ENCODE measurements around the gene PAX8.

The PAX8 gene

DNA sequence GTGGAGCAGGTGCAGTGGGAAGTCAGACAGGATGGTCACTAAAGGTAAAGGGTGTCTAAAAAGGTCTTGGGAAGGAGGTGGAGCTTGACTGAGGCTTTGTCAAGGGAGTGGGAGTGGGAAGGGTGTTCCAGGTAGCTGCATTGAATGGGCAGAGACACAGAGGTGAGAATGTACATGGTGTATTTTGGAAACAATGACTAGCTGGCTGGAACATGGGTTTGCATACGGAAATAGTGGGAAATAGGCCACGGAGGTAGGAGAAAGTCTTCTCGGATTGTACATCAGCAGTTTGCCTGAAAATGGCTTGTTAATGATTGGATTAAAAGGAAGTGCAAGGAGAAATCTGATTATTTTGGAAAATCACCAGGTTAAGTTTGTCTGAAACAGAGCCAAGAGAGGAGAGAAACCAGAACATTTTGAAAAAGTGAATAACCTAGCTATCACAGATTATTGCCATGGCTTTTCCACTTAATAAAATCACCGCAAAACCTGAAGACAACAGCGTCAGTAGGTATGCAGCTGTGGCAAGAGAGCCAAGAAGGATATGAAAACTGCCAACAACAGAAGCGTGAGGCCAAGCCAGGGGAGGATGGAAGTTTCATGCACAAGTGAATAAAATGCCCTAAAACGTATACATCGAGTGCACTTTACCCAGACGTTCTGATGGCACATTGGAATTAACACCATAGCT is 13.9 kb downstream of the PAX8 start:
- no peak for DNase-seq

GRCh38 chr2:113263546-113263945 is 15.2 kb downstream of the PAX8 start:
- DNase-seq: no peak

GRCh38 chr2:113260991-113261390 is 17.7 kb downstream of the PAX8 start:
- DNase-seq: no peak

GRCh38 chr2:113258471-113259147 is 20.1 kb downstream of the PAX8 start:
- no peak for DNase-seq

GRCh38 chr2:113257516-113258264 is 21.0 kb downstream of the PAX8 start:
- DNase-seq: no peak

DNA sequence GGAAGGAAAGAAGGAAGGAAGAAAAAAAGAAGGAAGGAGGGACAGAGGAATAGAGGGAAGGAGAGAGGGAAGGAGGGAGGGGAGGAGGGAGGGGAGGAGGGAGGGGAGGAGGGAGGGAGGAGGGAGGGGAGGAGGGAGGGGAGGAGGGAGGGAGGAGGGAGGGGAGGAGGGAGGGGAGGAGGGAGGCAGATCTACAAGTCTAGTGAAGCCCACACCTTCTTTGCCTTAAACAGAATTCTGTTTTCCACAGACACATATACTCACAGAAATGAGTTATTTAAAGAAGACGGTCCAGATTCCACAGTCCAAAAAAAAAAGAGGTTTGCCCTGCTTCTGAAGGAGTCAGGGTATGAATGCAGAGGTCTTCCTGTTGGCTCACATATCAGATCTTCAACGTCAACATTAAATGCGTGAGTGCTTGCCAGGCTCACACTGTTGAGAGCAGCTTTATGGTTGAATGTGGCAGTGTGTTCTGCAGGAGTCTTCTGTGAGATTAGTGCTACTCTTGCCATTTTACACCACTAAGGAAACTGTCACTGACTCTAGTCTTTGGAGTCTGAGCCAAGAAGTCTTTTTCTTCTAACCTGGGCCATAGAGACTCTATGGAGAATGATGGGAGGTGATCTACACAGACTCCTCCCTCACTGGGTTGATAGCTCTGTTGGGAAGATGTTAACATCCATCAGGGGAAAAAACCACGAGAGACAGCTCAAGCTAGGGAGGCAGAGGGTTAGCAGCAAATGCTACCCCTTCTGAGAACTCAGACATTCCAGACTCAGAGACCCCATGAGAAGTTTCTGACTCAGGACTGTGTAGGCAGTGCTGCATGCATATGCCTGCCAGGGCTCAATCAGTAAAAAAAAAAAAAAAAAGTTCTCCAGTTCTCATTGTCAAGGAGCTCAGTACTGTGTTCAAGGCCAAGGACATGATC is 23.3 kb downstream of the PAX8 start:
- DNase-seq: no peak

- DNase-seq: no peak
These were observed 25.3 kb downstream of the PAX8 start for GRCh38 chr2:113253453-113253852.

DNA sequence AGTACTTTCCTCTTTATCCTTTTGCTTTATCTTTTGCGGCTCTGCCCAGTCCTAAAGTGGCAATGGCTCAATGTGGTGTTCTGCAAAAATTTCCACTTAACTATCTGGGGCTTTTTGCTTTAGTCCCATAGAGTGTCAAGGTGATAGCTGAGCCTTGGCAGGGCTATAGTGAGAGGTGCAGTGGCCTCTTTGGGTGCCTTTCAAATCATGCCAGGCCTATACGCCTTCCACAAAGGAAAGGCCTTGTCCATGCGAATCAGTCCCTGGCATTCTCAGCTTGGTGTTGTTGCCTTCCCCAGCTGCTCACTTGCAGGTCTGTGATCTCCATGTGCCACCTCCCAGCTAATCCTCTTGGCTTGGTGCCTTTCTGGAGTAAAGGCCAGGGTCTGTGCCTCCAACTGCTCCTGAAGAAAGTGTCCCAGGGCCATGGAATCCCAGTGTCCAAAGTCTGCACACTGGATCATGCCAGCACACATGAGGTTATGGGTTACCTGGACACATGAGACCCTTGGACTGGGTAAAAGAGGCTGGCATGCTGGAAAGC is 26.6 kb downstream of the PAX8 start:
- DNase-seq: no peak

DNA sequence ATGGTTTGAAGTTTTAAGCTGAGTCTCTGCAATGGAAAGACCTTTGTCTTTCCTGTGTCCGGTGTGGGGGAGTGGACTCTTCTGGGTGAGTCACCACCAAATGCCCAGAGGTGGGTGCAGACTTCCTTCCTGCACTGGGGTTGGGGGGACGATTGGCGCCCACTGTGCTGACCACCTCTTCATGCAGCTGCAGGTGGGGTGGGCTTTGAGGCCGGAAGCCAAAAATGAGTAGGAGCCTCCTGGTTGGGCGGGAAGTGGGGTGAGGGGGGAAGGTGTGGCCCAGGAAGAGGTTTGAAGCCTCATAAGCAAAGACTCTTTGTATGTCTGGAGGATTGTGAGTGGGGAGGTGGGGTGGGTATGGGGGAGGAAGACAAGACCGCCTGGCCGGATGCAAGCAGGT is 27.6 kb downstream of the PAX8 start:
- no peak for DNase-seq

DNA sequence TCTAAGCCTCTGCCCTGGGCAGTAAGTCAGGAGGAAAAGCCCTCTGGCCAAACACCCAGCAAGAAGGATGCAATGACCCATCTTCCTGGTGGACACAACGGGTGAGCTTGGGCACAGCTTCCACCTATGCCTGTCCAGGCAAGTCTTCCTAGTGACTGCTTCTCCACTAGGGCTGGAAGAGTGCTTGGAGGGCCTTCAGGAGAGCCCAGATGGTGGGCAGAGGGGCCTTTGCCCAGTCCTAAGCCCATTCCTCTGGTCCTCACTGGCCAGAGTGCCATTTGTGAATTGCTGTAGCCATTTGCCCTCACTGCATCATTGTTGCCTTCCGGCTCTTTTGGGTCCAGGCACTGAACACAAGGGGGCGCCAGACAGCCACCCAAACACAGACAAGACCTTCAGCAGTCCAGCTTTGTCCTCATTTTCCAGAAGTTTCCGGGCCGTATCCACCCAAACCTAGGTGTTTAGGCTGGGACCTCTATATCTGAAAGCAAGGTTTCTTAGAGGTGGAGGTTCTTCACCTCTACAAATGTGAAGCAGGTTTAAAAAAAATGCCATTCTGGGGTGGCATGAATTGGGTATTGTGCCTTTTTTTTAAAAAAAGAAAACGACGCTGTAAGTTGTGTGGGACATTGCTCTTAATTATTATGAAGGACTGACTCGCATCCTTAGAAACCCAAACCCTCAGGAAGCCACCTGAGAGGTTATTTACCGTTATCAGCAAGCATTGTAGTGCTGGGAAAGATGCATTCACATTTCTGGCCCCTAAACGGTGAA is 29.5 kb downstream of the PAX8 start:
- peak; percentile 27 for DNase-seq

DNA sequence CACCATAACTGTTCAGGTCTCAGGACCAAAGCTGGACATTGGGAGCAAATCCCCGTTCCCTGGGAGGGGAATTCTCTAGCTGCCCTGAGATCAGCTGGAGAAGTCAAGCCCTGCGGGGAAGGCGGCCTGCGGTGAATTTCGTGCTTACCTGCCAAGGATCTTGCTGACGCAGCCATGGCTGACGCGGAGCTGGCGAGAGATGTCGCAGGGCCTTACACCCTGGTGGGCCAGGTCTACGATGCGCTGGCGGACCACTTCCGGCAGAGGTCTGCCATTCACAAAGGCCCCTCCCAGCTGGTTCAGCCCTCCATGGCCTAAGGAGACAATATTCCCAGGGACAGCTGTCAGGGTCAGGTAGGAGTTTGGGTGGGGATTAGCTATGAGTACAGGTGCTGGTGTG is 32.1 kb downstream of the PAX8 start:
- no peak for DNase-seq

- DNase-seq: no peak
These were observed 33.4 kb downstream of the PAX8 start for GRCh38 chr2:113245276-113245711.

DNA sequence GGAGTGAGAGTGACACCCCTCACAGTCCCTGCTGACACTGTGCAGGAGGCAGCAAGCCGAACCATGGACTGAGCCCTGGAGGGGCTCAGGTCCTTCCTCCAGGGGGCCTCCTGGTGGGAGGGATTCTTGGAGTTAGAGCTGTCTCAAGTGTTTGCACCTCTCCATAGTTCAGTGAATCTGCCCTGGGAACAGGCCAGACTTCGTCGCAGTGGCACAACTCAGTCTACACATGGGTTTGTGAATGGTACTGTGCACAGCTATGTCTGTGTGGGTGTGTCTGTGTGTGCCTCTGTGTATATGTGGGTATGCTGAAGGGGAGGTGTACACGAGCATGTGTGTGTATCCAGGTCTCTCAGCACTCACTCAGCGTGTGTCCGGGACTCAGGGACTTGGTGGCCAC is 36.4 kb downstream of the PAX8 start:
- DNase-seq: no peak

DNA sequence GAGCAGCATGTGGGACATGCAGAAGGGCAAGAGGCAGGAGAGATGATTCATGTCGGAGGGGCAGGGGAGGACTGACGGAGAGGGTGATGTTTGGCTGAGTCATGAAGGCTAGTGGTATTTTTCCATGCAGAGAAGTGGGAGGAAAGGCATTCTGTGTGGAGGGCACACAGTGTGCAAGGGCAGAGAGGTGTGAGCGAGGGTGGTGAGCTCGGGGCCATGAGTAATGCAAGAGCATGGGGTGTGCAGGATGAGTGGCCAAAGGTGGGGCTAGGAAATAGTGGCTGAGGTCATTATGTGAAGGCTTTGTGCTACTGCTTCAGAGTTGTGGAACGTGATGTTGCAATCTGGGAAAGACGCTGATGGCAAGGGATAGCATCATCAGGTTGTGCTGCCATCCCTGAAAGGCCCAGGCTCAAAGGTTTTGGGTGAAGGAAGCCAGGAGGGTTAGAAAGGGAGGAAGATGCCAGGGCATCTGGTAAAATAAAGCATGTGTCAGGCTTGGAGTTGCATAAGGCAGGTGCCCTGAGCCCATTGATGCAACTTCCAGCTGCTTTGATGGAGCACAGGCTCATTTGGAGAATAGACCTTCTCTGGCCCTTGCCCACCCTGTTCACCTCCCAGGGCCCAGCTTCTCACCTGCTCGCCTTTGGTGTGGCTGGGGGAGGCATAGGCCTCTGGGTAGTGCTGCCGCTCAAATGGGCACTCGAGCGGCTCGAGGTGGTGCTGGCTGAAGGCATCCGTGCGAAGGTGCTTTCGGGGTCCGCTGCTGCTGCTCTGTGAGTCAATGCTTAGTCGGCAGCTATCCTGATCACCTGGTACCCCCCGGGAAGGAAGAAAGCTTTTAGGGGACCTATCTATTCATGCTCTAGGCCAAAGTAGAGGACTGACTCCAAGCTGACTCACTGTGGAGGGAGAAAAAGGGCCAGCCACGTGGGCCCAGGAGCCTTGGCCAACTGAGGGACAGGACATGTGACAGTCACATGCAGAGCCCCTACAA is 37.5 kb downstream of the PAX8 start:
- DNase-seq: no peak

DNA sequence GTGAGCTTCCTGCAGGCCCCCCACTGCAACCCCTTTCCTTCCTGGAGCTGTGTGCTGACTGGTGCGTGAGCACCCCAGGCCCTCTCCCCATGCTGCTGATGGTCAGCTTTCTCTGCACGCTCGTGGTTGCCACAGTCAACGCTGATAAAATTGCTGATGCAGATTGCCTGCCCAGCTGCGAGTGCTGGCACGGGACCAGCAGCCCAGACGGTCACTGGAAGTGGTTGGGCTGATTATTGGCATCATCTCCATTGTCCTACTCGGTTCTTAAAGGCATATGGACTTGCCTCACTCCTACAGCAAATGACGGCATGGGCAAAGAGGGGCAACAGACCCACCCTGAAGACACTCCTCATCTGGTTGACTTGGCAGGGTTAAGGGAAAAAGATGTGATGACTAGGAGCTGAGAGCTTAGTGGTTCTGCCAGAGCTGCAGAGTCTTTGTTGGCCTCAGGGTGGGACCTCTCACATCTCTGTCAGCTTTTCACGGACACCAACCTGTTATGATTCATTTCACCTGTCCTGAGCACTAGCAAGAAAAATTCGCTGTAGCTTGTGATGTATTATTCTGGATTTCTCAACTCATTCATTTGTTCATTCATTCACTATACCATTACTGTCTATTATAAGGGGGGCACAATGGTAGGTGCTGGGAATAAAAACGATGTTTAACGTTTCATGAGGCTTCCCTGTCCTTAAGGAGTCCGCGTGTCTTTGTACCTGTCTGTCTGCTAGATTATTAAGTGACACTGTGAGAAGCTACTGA is 38.4 kb downstream of the PAX8 start:
- peak; percentile 89 for DNase-seq

GRCh38 chr2:113238871-113239839 is 39.6 kb downstream of the PAX8 start:
- no peak for DNase-seq

- no peak for DNase-seq
These were observed 41.0 kb downstream of the PAX8 start for GRCh38 chr2:113237604-113238160.

Measured in COR-L47 (cell line).